Right lobe of liver (tissue), 6 donors: ENCODE measurements around the gene UBE4B. TPM values are rescaled to one million over a fixed set of nuclear protein-coding genes. Genes with fewer than 3 reads are reported as not detected.

Source experiments
- ATAC-seq, 4 donors: fragments of 200-7000 bp; cut with Tn5 transposase; one replicate each; pipeline ENCODE4 v1.9.1; 2020; ENCODE audit warnings: mild to moderate bottlenecking in 4 of 4, moderate library complexity in 4 of 4
- DNase-seq, 3 donors: peaks; one replicate each; pipeline ENCODE4 v3.0.0-alpha.2; 2020
- H3K27ac ChIP-seq, 3 donors: fragments of 200-600 bp; one replicate each; pipeline ENCODE4 v1.8.0; 2022
- H3K27me3 ChIP-seq, 2 donors: fragments of 200-600 bp; one replicate each; pipeline ENCODE4 v1.8.0; 2022
- H3K36me3 ChIP-seq, 4 donors: fragments of 200-600 bp; sonication (generic) in 1 of 4; one replicate each; pipeline versions ENCODE4 v1.5.1 to v1.8.0; 2017 to 2022; ENCODE audit warnings: control low read depth in 1 of 4
- H3K4me1 ChIP-seq, 4 donors: fragments of 200-600 bp; sonication (generic) in 1 of 4; one replicate each; pipeline versions ENCODE4 v1.5.1 to v1.8.0; 2017 to 2022; ENCODE audit warnings: control low read depth in 1 of 4
- H3K4me3 ChIP-seq, 3 donors: fragments of 200-600 bp; one replicate each; pipeline ENCODE4 v1.8.0; 2022
- H3K9me3 ChIP-seq, 4 donors: fragments of 200-600 bp; sonication (generic) in 1 of 4; one replicate each; pipeline versions ENCODE4 v1.5.1 to v1.8.0; 2017 to 2022; ENCODE audit warnings: control low read depth in 1 of 4
- POLR2A ChIP-seq: fragments of 450-650 bp; IDR thresholded peaks from one replicate; pipeline ENCODE4 v1.6.1; 2017; ENCODE audit warnings: antibody characterized with exemption, mild to moderate bottlenecking
- WGBS: methylation state at CpG from one replicate; pipeline ENCODE4 v1.1.6; 2018; ENCODE audit warnings: low coverage, low lambda C conversion rate; ENCODE audit not compliant: insufficient coverage; ENCODE audit errors: missing lambda C conversion rate; 5-methylcytosine and 5-hydroxymethylcytosine counted together
- intact Hi-C, 2 donors: fragments of 100-400 bp; cut with DNase I; formaldehyde crosslinking; loops; one replicate each; pipeline versions ENCODE4 v1.11.2 to v1.14.1; 2022
- total RNA-seq, 6 experiments: library from RNA; depleted of rRNA in 2 of 6; stranded (reverse); fragments of >200 nt in 2 of 6; fragmentation: NEBNext Ultra II Directional in 3 of 6; extraction: Animal tissue kit (Norgen Biotek cat#: 25700) in 3 of 6; gene quantifications; one replicate each; pipeline versions ENCODE4 v1.1.0 to v1.2.4, GENCODE V29; 2016 to 2023
- TF ChIP-seq, protein P1 (sequence below), 4 donors: fragments of 200-600 bp in 3 of 4; fragments of 450-650 bp in 1 of 4; IDR thresholded peaks; one replicate each; pipeline versions ENCODE4 v1.5.1 to v1.8.0; 2016 to 2022; ENCODE audit warnings: antibody characterized with exemption in 4 of 4, mild to moderate bottlenecking in 2 of 4
- donor health status: DM: no; HTN: yes; CAD: no.
- donor health status: DM: no; HTN: no; CAD: no.
- donor health status: DM: no; HTN: no; CAD: no.
- donor health status: DM: no; HTN: yes; CAD: no.
- donor health status: DM: no; HTN: yes; CAD: no.

The UBE4B gene
- total RNA-seq, 6 experiments from 2014 or later, result 11.4 to 27.9 (median 22.6) TPM

DNA sequence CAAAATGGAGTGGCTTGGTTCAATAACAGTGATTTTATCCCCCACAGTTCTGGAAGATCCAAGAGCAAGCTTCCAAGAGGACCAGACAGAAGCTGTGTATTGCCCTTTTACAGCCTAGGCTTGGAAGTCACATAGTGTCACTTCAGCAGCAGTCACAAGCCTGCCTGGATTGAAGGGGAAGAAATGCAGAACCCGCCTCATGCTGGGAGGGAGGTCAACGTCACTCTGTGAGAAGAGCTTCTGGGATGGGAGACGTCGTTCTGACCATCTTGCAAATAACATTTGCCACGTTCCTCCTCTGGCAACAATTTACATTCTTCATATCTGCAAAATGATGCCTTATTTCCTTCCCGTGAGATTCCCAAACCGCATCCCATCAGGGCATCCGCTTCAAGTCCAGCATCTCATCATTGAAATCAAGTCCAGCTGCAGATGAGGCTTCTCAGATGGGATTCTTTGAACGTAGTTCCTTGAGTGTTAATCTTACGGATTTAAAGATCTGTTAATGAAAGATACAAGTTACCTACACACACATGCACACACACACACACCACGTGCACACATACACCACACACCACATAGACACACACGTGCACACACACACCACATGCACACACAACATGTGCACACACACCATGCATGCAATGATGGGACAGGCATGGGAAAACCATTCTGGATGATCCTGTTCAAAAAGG lies 153.7 kb downstream of the UBE4B start:
- no peak for DNase-seq

DNA sequence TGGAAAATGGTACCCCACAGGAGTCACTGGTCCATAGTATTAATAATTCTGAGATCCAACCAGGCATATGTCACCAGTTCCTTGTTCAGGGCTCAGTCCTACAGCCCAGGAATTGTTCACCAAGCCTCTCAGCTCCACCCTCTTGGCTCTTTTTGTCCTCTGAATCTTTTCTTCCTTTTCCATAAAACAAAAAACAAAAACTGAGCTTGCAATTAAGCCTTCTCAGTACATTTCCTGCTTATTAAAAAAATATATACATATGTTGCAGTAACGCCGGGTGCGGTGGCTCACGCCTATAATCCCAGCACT lies 154.2 kb downstream of the UBE4B start:
- intact Hi-C loops, result no loop called here
- peak in 1 of 4 donors; percentile 17 for ATAC-seq
- no peak for TF ChIP-seq POLR2A
- TF ChIP-seq, protein P1, sequence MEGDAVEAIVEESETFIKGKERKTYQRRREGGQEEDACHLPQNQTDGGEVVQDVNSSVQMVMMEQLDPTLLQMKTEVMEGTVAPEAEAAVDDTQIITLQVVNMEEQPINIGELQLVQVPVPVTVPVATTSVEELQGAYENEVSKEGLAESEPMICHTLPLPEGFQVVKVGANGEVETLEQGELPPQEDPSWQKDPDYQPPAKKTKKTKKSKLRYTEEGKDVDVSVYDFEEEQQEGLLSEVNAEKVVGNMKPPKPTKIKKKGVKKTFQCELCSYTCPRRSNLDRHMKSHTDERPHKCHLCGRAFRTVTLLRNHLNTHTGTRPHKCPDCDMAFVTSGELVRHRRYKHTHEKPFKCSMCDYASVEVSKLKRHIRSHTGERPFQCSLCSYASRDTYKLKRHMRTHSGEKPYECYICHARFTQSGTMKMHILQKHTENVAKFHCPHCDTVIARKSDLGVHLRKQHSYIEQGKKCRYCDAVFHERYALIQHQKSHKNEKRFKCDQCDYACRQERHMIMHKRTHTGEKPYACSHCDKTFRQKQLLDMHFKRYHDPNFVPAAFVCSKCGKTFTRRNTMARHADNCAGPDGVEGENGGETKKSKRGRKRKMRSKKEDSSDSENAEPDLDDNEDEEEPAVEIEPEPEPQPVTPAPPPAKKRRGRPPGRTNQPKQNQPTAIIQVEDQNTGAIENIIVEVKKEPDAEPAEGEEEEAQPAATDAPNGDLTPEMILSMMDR (IDR thresholded peaks at IDR 0.05), result no peak
- Histone ChIP-seq H3K4me3 (no peak overlapping the region), H3K27ac (no peak overlapping the region), H3K36me3 (no peaks in the 10 kb centered on the region), H3K4me1 (no peaks in the 10 kb centered on the region), H3K27me3 (no peaks in the 10 kb centered on the region), H3K9me3 (no peaks in the 10 kb centered on the region)
- WGBS, result 90% methylated on average over 3 of the region's 4 CpGs
- DNase-seq, result no peak

More for the DNA sequence above, 153.7 kb downstream of the UBE4B start:
- Histone ChIP-seq H3K4me1 (no peaks in the 10 kb centered on the region), H3K9me3 (no peaks in the 10 kb centered on the region), H3K4me3 (no peak overlapping the region), H3K27me3 (no peaks in the 10 kb centered on the region), H3K36me3 (peaks cover 0 to 1% (median 0%) of the 10 kb centered on the region in 4 donors), H3K27ac (no peak overlapping the region)
- TF ChIP-seq, protein P1 (IDR thresholded peaks at IDR 0.05), result no peak
- WGBS, result 79% methylated on average over 10 of the region's 12 CpGs
- intact Hi-C loops, result no loop called here
- ATAC-seq, result peak in 1 of 4 donors; percentile 12

DNA sequence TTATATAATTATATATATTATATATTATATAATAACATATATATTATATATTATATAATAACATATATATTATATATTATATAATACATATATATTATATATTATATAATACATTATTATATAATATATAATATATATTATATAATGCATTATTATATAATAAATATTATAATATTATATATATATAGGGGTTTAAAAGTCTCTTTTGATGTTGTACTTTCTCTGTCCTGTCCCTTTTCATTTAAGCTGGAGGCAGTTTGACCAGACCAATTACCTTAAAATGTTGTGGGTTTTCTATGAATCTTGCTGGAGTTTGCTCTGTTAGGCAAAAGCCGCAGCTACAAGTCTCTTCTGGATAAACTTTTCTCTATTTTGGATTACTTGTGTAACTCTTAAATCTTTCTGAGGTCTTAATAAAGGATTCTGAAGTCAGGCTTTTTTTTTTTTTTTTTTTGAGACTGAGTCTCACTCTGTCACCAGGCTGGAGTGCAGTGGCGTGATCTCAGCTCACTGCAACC lies 155.4 kb downstream of the UBE4B start:
- WGBS, result 94% methylated on average over 2 of the region's 2 CpGs
- no peak for ATAC-seq
- Histone ChIP-seq H3K27me3 (no peaks in the 10 kb centered on the region), H3K27ac (no peak overlapping the region), H3K9me3 (no peaks in the 10 kb centered on the region), H3K4me3 (no peak overlapping the region), H3K36me3 (no peaks in the 10 kb centered on the region), H3K4me1 (no peaks in the 10 kb centered on the region)
- no peak for DNase-seq
- TF ChIP-seq, protein P1 (IDR thresholded peaks at IDR 0.05), result no peak
- TF ChIP-seq POLR2A, result no peak
- intact Hi-C loops, result no loop called here

DNA sequence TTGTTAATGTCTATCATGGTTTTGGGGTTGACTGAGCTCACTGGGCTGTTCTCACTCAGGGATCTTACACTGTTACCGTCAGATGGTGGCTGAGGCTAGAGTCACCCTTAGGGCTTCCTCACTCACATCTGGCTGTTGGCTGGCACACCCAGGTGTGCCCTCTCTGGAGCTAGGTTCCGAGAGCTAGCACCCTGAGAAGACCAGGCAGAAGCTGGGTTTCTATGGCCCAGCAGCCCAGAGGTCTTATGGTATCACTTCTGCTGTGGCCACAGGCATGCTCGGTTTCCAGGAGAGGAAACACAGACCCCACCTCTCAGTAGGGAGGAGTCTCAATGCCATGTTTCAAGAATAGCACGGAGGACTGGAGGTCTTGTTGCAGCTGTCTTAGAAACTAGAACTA lies 156.9 kb downstream of the UBE4B start:
- Histone ChIP-seq H3K27ac (no peak overlapping the region), H3K27me3 (no peaks in the 10 kb centered on the region), H3K4me1 (no peaks in the 10 kb centered on the region), H3K36me3 (no peaks in the 10 kb centered on the region), H3K9me3 (no peaks in the 10 kb centered on the region), H3K4me3 (no peak overlapping the region)
- TF ChIP-seq POLR2A, result no peak
- TF ChIP-seq, protein P1 (IDR thresholded peaks at IDR 0.05), result no peak
- intact Hi-C loops, result no loop called here
- ATAC-seq, result peak in 2 of 4 donors; percentile 28 to 36
- no peak for DNase-seq
- WGBS, result 61% methylated on average over 2 of the region's 4 CpGs
